GM21390 (cell line): ENCODE results near the gene NDUFB1.

ENCODE experiments used
- ATAC-seq: cut with Tn5 transposase; IDR thresholded peaks from one replicate; pipeline ENCODE4 v1.9.1; 2021; ENCODE audit not compliant: unreplicated experiment

The NDUFB1 gene

DNA sequence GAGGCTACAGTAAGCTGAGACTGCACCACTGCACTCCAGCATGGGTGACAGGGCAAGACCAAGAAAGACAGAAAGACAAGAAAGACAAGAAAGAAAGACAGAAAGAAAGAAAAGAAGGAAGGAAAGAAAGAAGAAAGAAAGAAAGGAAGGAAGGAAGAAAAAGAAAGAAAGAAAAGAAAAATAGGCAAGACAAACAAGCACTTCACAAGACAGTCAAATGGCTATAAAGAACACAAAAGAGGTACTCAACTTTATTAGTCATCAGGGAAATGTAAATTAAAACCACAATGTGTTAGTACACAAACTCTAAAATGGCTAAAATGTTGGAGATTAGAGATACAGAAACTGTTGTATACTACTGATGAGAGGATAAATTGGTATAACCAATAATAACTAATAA is 21.7 kb downstream of the NDUFB1 start:
- ATAC-seq: no peak

DNA sequence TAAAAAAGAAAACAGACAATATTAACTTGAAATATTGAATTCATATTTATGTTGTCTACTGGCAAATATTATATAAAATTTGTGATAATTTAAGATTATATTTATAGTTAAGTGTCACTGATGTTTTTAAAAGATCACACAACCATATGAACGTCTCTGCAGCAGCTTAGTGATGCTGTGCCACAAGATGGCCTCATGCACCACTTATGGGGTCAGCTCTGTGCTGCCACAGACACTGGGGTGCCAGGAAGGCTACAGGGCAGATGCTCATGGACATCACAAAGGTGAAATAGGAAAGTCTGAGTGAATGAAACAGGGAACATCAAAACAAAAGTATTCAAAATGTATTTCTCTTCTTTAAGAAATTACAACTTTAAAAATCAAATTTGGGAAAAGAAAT is 28.2 kb downstream of the NDUFB1 start:
- no peak for ATAC-seq

DNA sequence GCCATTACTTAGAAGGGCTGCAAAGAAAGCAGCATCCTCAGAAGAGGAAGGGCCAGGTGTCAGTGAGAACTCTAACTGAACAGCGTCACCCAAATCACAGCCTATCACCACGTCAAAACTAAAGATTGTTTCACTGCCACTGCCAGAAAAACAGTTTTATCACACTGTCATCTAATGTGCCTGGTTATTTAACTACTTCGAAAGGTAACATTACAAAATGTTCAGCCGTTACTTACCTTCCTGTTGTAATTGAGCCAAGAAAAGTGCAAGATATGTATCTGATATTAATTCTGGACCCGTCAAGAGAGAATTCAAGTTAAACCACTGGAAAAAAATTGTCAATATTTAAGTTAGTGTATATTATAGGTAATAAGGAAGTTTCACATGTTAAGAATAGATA is 33.0 kb downstream of the NDUFB1 start:
- no peak for ATAC-seq

DNA sequence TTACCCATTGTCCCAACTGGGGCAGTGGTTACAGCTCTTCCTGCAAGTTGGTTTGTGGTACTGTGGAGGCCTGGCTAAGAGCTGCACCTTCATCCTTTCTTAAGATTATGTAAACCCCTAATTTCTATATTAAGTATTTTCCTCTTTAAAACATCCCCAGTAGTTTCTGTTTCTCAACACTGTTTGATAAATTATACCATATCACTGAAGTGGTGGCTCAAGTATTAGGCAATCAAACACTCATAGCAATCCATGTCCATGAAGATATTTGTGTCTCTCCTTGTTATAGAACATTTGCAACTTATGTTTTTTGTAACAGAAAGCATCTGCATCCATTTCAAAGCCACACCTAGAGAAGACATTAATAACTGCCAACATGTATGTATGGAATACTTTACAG is 47.0 kb downstream of the NDUFB1 start:
- no peak for ATAC-seq
